K562 (cell line): ENCODE data around the gene GRHPR. TPM values are rescaled to one million over a fixed set of nuclear protein-coding genes. Genes with fewer than 3 reads are reported as not detected.
A peak's percentile ranks its signal among the peaks of the same experiment; 100 is the strongest.

Experiments
- ADNP ChIP-seq: fragments of 200-800 bp; sonication (Bioruptor generic); IDR thresholded peaks from 2 replicates; pipeline ENCODE4 v1.6.1; 2016; ENCODE audit warnings: missing genetic modification characterization, missing compliant biosample characterization
- CREB1 ChIP-seq, 2 experiments: sonication (generic) in 1 of 2; formaldehyde crosslinking in 1 of 2; IDR thresholded peaks; 2 replicates each; pipeline versions ENCODE4 v1.6.1 to v1.8.0; 2012 to 2022; ENCODE audit warnings: inconsistent platforms in 1 of 2, mild to moderate bottlenecking in 1 of 2, missing genetic modification reagents in 1 of 2, moderate library complexity in 1 of 2
- CTBP1 ChIP-seq: fragments of 450-650 bp; IDR thresholded peaks from 2 replicates; pipeline ENCODE4 v1.6.1; 2016; ENCODE audit warnings: borderline replicate concordance
- EGR1 ChIP-seq: fragments of 450-650 bp; conservative IDR thresholded peaks from 2 replicates; pipeline ENCODE4 v1.6.1; 2017; ENCODE audit warnings: mild to moderate bottlenecking
- HEY1 ChIP-seq: fragments of 250-450 bp; sonication (Bioruptor Pico); IDR thresholded peaks from 2 replicates; pipeline ENCODE4 v1.5.0; 2020; ENCODE audit warnings: mild to moderate bottlenecking, moderate library complexity, borderline replicate concordance
- HMGN3 ChIP-seq: IDR thresholded peaks from 2 replicates; pipeline ENCODE4 v1.6.1; 2011; ENCODE audit warnings: borderline replicate concordance, low read depth, mild to moderate bottlenecking, mixed read lengths, low read length; ENCODE audit not compliant: insufficient read length; ENCODE audit errors: extremely low read depth
- HMGXB4 ChIP-seq: sonication (generic); formaldehyde crosslinking; IDR thresholded peaks from 2 replicates; pipeline ENCODE4 v1.8.1; 2023; ENCODE audit warnings: mild to moderate bottlenecking, missing genetic modification reagents
- JUND ChIP-seq, 2 experiments: IDR thresholded peaks; 2 replicates in 1 of 2; 3 replicates in 1 of 2; pipeline ENCODE4 v1.6.1; 2011; ENCODE audit warnings: borderline replicate concordance in 2 of 2, low read depth in 2 of 2, low read length in 2 of 2, improper control_type of control experiment in 1 of 2, missing biosample characterization in 1 of 2, missing genetic modification characterization in 1 of 2, missing genetic modification reagents in 1 of 2
- MAZ ChIP-seq, 2 experiments: fragments of 450-650 bp in 1 of 2; sonication (generic) in 1 of 2; formaldehyde crosslinking; IDR thresholded peaks in 1 of 2; conservative IDR thresholded peaks in 1 of 2; 2 replicates each; pipeline versions ENCODE4 v1.4.0 to v1.5.0; 2020; ENCODE audit warnings: mild to moderate bottlenecking in 1 of 2, missing genetic modification reagents in 1 of 2
- MTA3 ChIP-seq: fragments of 450-650 bp; formaldehyde crosslinking; IDR thresholded peaks from 2 replicates; pipeline ENCODE4 v1.6.1; 2017; ENCODE audit warnings: mild to moderate bottlenecking, borderline replicate concordance
- MYC ChIP-seq, 2 experiments: fragments of 250-450 bp in 1 of 2; sonication (Bioruptor Pico) in 1 of 2; IDR thresholded peaks; 2 replicates each; pipeline versions ENCODE4 v1.5.1 to v1.6.1; 2012 to 2021; ENCODE audit warnings: low read depth in 2 of 2, borderline replicate concordance in 1 of 2, improper control_type of control experiment in 1 of 2, low read length in 1 of 2, mild to moderate bottlenecking in 1 of 2, moderate library complexity in 1 of 2
- NKRF ChIP-seq: fragments of 450-650 bp; IDR thresholded peaks from 2 replicates; pipeline ENCODE4 v1.6.1; 2016; ENCODE audit warnings: borderline replicate concordance
- SAP30 ChIP-seq: fragments of 200-600 bp; sonication (generic); IDR thresholded peaks from 2 replicates; pipeline ENCODE4 v1.6.1; 2012; ENCODE audit warnings: borderline replicate concordance, low read depth, mild to moderate bottlenecking, moderate library complexity, low read length, control low read depth, inconsistent platforms; ENCODE audit not compliant: insufficient read depth, poor library complexity, severe bottlenecking
- SFPQ ChIP-seq: fragments of 200-400 bp; formaldehyde crosslinking; IDR thresholded peaks from 2 replicates; pipeline ENCODE4 v1.6.1; 2017; ENCODE audit warnings: mild to moderate bottlenecking, low read depth, low read length, moderate library complexity
- TAF1 ChIP-seq: IDR thresholded peaks from 2 replicates; pipeline ENCODE4 v1.6.1; 2011; ENCODE audit warnings: mild to moderate bottlenecking, low read length, moderate library complexity; ENCODE audit not compliant: insufficient read depth, control insufficient read depth, severe bottlenecking; ENCODE audit errors: extremely low read depth
- ZNF668 ChIP-seq: fragments of 250-450 bp; sonication (Bioruptor Pico); IDR thresholded peaks from 2 replicates; pipeline ENCODE4 v1.8.0; 2022; ENCODE audit warnings: mild to moderate bottlenecking, inconsistent platforms
- polyA plus RNA-seq, 8 experiments: library from polyadenylated mRNA; depleted of rRNA in 4 of 8; stranded (reverse) in 5 of 8; unstranded in 3 of 8; fragments of >200 nt; fragmentation: Nextera tagmentation in 2 of 8; fragmentation: Illumina TruSeq in 1 of 8; extraction: Ambion mirVana in 2 of 8; extraction: Trizol in 1 of 8; gene quantifications; 2 replicates each; pipeline versions ENCODE4 v1.2.1 to v1.2.3, GENCODE V29; 2011 to 2014; ENCODE audit warnings: inconsistent platforms in 1 of 8, missing spikeins in 1 of 8
- total RNA-seq, 7 experiments: library from RNA; depleted of rRNA in 6 of 7; stranded (reverse); fragments of >200 nt in 6 of 7; fragmentation: Illumina TruSeq in 2 of 7; extraction: Trizol in 2 of 7; gene quantifications; 2 replicates each; pipeline versions ENCODE4 v1.2.1 to v1.2.3, GENCODE V29; 2011 to 2021; ENCODE audit warnings: low replicate concordance in 1 of 7

Gene GRHPR
- total and polyA plus RNA-seq, 9 of the 15 experiments (the other 6 are each of a cell fraction or from before 2014, with no cell fraction given): 38.9 to 144 (median 120) TPM

DNA sequence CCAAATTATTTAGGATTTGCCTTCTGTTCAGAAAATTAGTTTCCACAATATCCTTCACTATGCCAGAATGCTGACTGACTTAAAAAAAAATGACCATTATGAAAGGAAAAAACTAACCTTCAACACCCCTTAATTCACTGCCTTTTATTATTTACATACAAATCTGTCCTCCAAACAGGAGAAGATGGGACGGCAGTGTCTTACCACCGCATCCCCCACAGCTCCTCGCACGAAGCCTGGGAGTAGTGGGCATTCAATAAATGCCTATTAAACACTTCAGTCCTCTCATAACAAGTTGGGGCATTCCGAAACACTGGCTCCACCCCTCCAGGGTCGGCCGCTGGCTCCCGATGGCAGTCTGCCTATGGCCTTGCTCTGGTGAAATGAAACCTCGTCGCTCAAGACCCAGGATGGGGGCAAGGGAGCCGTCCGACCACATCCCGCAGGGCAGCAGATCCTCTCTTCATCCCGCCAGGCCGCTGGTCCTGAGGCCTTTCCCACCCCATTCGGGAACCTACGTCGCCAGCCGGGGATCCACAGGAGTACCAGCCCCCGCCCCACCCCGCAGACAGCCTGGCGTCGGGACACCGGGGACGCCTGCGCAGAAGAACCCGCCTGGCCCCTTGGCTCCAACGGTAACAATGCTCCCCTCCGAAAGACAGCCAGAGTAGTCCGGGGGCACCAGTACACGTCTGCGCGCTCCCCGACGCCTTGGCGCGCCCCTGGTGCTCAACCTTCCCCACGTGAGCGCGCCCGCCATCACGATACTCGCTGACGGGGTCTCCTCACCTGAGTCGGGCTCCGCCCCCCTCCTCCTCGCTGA lies 42.1 kb downstream of the GRHPR start (continued):
- no peak for TF ChIP-seq ZNF668 (CRISPR knock-in tag)
- peak; percentile 88 for TF ChIP-seq NKRF
- no peak for TF ChIP-seq JUND (IDR thresholded peaks at IDR 0.05; ENCODE audit: borderline replicate concordance, low read depth, low read length)
- TF ChIP-seq JUND (tag; IDR thresholded peaks at IDR 0.05; ENCODE audit: borderline replicate concordance, low read depth, low read length): no peak
- peak; percentile 59; the same call in 1 of the 2 replicates for TF ChIP-seq CTBP1
- no peak for TF ChIP-seq ADNP (tag)
- TF ChIP-seq HEY1 (CRISPR knock-in tag): no peak
- 0 out of 2 replicates have a peak, but pooled peaks have one; percentile 13 for TF ChIP-seq MTA3
- TF ChIP-seq HMGN3: no peak
- peak; percentile 84 for TF ChIP-seq SAP30
- TF ChIP-seq CREB1 (IDR thresholded peaks at IDR 0.05): 0 out of 2 replicates have a peak, but pooled peaks have one; percentile 33
- no peak for TF ChIP-seq CREB1 (CRISPR knock-in tag; IDR thresholded peaks at IDR 0.05)
- TF ChIP-seq EGR1: 0 out of 2 replicates have a peak, but pooled peaks have one; percentile 17
- TF ChIP-seq SFPQ: no peak
- peak; percentile 69; the same call in 1 of the 2 replicates for TF ChIP-seq MYC (IDR thresholded peaks at IDR 0.05; ENCODE audit: low read depth, low read length)
- peak; percentile 39; the same call in 1 of the 2 replicates for TF ChIP-seq MYC (CRISPR knock-in tag; IDR thresholded peaks at IDR 0.05; ENCODE audit: borderline replicate concordance, low read depth)
- TF ChIP-seq MAZ (CRISPR knock-in tag; conservative IDR thresholded peaks at IDR 0.05 in 1 of 2, IDR thresholded peaks at IDR 0.05 in 1 of 2): peak in 1 of 2 experiments; percentile 54; a peak in 1 of 4 replicates
- peak; percentile 25 for TF ChIP-seq TAF1
- peak; percentile 84; the same call in 1 of the 2 replicates for TF ChIP-seq HMGXB4 (CRISPR knock-in tag)
